Measurements from ENCODE around the gene CTNNA1.

DNA sequence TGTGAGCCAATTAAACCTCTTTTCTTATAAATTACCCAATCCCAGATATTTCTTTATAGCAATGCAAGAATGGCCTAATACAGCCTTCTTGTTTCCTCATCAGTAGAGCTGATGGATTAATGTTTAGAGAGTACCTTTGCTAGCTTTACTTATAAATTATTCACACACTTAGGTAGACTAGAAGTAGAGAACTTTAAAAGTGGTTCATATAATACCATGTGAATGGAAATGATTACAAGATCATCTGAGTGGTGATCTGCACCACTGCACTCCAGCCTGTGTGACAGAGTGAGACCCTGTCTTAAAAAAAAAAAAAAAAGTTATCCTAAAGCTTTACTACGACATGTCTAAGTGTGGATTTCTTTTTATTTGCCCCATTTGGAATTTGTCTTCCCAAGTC is 145.1 kb downstream of the CTNNA1 start:
- TF ChIP-seq, protein P1, sequence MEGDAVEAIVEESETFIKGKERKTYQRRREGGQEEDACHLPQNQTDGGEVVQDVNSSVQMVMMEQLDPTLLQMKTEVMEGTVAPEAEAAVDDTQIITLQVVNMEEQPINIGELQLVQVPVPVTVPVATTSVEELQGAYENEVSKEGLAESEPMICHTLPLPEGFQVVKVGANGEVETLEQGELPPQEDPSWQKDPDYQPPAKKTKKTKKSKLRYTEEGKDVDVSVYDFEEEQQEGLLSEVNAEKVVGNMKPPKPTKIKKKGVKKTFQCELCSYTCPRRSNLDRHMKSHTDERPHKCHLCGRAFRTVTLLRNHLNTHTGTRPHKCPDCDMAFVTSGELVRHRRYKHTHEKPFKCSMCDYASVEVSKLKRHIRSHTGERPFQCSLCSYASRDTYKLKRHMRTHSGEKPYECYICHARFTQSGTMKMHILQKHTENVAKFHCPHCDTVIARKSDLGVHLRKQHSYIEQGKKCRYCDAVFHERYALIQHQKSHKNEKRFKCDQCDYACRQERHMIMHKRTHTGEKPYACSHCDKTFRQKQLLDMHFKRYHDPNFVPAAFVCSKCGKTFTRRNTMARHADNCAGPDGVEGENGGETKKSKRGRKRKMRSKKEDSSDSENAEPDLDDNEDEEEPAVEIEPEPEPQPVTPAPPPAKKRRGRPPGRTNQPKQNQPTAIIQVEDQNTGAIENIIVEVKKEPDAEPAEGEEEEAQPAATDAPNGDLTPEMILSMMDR (IDR thresholded peaks at IDR 0.05), result no peak
- TF ChIP-seq POLR2A (IDR thresholded peaks at IDR 0.05), result no peak
